ENCODE data around the gene NAALADL2. TPM values are rescaled to one million over a fixed set of nuclear protein-coding genes. Genes with fewer than 3 reads are reported as not detected.

NAALADL2 gene
- total RNA-seq, 4 donors from 2014 or later, result 0.36 to 9.2 (median 0.63) TPM

- ATAC-seq (no peak), DNase-seq (no peak)
- Histone ChIP-seq H3K27me3 (no peaks in the 10 kb centered on the region), H3K27ac (no peak overlapping the region), H3K4me3 (no peak overlapping the region), H3K4me1 (no peaks in the 10 kb centered on the region), H3K9me3 (no peaks in the 10 kb centered on the region), H3K36me3 (no peaks in the 10 kb centered on the region)
- TF ChIP-seq POLR2A (IDR thresholded peaks at IDR 0.05), result no peak
- no peak for TF ChIP-seq CTCF (IDR thresholded peaks at IDR 0.05 in 4 of 5, conservative IDR thresholded peaks at IDR 0.05 in 1 of 5)
- in situ Hi-C loops (cut with MboI; ENCODE audit: low sequenced_read_pairs in 4 of 4) (no loop called here), intact Hi-C loops (cut with DNase I; ENCODE audit: low total_unique reads) (no loop called here)
These were observed 248.1 kb downstream of the NAALADL2 start for GRCh38 chr3:175107231-175107630.

- H3K4me3 ChIP-seq, result no peak overlapping the region
- H3K27me3 ChIP-seq, result no peaks in the 10 kb centered on the region
These were observed 248.9 kb downstream of the NAALADL2 start for GRCh38 chr3:175107995-175108394.

GRCh38 chr3:175108613-175109151 is 249.5 kb downstream of the NAALADL2 start:
- Histone ChIP-seq H3K4me3 (no peak overlapping the region), H3K27ac (no peak overlapping the region), H3K27me3 (no peaks in the 10 kb centered on the region), H3K4me1 (no peaks in the 10 kb centered on the region), H3K36me3 (no peaks in the 10 kb centered on the region), H3K9me3 (no peaks in the 10 kb centered on the region)
- in situ Hi-C loops (cut with MboI; ENCODE audit: low sequenced_read_pairs in 4 of 4) (no loop called here), intact Hi-C loops (cut with DNase I; ENCODE audit: low total_unique reads) (no loop called here)
- ATAC-seq (no peak), DNase-seq (no peak)
- TF ChIP-seq CTCF (IDR thresholded peaks at IDR 0.05 in 4 of 5, conservative IDR thresholded peaks at IDR 0.05 in 1 of 5) (no peak), POLR2A (IDR thresholded peaks at IDR 0.05) (no peak)

More at GRCh38 chr3:175107995-175108394, 248.9 kb downstream of the NAALADL2 start:
- DNase-seq, result no peak
- no peak for ATAC-seq
- Histone ChIP-seq H3K27ac (no peak overlapping the region), H3K4me1 (no peaks in the 10 kb centered on the region), H3K36me3 (no peaks in the 10 kb centered on the region), H3K9me3 (no peaks in the 10 kb centered on the region)
- intact Hi-C loops (cut with DNase I; ENCODE audit: low total_unique reads) (no loop called here), in situ Hi-C loops (cut with MboI; ENCODE audit: low sequenced_read_pairs in 4 of 4) (no loop called here)
- TF ChIP-seq CTCF (IDR thresholded peaks at IDR 0.05 in 4 of 5, conservative IDR thresholded peaks at IDR 0.05 in 1 of 5) (no peak), POLR2A (IDR thresholded peaks at IDR 0.05) (no peak)

- intact Hi-C loops (cut with DNase I; ENCODE audit: low total_unique reads) (no loop called here), in situ Hi-C loops (cut with MboI; ENCODE audit: low sequenced_read_pairs in 4 of 4) (no loop called here)
- Histone ChIP-seq H3K27ac (no peak overlapping the region), H3K4me3 (no peak overlapping the region), H3K9me3 (no peaks in the 10 kb centered on the region), H3K4me1 (no peaks in the 10 kb centered on the region), H3K36me3 (no peaks in the 10 kb centered on the region), H3K27me3 (no peaks in the 10 kb centered on the region)
- DNase-seq (no peak), ATAC-seq (no peak)
- no peak for TF ChIP-seq POLR2A (IDR thresholded peaks at IDR 0.05)
- no peak for TF ChIP-seq CTCF (IDR thresholded peaks at IDR 0.05 in 4 of 5, conservative IDR thresholded peaks at IDR 0.05 in 1 of 5)
These were observed 251.9 kb downstream of the NAALADL2 start for GRCh38 chr3:175111036-175111435.

- no peak for ATAC-seq
These were observed 259.3 kb downstream of the NAALADL2 start for GRCh38 chr3:175118382-175118941.

More at GRCh38 chr3:175118382-175118941, 259.3 kb downstream of the NAALADL2 start:
- Histone ChIP-seq H3K36me3 (no peaks in the 10 kb centered on the region), H3K4me1 (no peaks in the 10 kb centered on the region), H3K27me3 (no peaks in the 10 kb centered on the region), H3K4me3 (no peak overlapping the region), H3K27ac (no peak overlapping the region), H3K9me3 (no peaks in the 10 kb centered on the region)
- in situ Hi-C loops (cut with MboI; ENCODE audit: low sequenced_read_pairs in 4 of 4) (no loop called here), intact Hi-C loops (cut with DNase I; ENCODE audit: low total_unique reads) (no loop called here)
- DNase-seq, result no peak
- no peak for TF ChIP-seq POLR2A (IDR thresholded peaks at IDR 0.05)
- TF ChIP-seq CTCF (IDR thresholded peaks at IDR 0.05 in 4 of 5, conservative IDR thresholded peaks at IDR 0.05 in 1 of 5), result no peak

All from gastrocnemius medialis (tissue), 4 donors.